HG02973 (cell line): ENCODE measurements around the gene GMIP.

Source experiments
- ATAC-seq: cut with Tn5 transposase; IDR thresholded peaks from one replicate; pipeline ENCODE4 v1.9.1; 2021; ENCODE audit warnings: moderate library complexity; ENCODE audit not compliant: unreplicated experiment

The GMIP gene

GRCh38 chr19:19661141-19661674 lies 17.8 kb upstream of the GMIP start:
- no peak for ATAC-seq

DNA sequence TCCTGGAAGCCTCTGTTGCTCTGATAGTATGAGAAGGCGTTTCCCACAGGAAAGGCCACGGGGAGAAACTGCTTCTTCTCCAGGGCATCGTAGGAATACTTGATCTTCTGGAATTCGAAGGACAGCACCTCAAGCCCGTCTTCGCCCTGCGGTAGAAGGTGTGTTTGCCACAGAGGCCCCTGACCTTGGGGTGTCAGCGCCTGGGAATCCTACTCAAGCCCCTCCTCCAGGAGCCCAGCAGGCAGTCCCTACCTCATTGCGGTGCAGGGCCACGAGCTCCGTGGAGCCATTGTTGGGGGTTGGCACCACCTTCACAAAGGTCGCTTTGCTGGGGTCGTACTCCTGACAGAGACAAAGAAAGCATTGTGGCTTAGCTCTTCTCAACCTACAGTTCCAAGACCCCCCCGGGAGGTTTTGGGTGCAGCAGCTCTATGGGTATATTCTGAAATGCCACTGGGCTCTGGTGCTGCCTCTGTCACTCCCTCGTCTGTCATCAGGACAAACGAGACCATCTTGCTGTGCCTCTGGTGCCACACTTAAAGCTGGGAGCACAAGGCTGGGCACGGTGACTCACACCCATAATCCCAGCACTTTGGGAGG lies 16.3 kb upstream of the GMIP start:
- no peak for ATAC-seq

- no peak for ATAC-seq
These were observed 13.9 kb upstream of the GMIP start for GRCh38 chr19:19657397-19657783.

GRCh38 chr19:19656451-19657396 lies 13.3 kb upstream of the GMIP start:
- ATAC-seq: no peak

DNA sequence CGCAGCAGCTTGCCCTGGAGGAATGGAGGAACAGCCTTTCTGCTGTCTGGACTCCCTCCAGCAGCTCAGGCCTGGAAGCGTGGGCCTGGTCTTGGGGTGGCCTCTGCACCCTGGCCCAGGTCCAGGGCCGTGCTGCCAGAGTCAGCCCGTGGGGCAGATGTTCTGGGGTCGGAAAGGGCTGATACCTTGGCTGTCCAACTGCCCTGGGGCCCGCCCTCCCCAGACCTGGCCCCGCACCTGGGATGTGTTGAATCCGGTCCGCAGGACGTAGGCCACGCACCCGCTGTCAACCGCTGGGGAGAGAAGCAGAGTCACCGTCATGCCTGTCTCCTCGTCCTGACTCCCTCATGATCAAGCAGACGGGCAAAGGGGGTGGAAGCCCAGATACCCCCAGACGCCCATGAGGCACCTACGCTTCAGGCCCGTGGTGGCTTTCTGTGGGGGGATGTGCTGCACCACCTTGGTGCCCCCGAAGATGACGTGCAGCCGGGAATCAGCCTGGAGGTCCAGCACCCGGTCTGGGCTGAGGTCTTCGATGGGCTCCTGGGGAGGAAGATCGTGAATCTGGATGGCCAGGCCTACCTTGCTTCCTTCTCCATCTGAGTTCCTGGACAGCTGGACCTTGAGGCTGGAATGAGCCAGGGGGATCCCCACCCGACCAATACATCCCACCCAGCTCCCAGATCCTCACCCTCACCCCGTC lies 12.3 kb upstream of the GMIP start:
- ATAC-seq: no peak

GRCh38 chr19:19655051-19655594 lies 11.7 kb upstream of the GMIP start:
- no peak for ATAC-seq

DNA sequence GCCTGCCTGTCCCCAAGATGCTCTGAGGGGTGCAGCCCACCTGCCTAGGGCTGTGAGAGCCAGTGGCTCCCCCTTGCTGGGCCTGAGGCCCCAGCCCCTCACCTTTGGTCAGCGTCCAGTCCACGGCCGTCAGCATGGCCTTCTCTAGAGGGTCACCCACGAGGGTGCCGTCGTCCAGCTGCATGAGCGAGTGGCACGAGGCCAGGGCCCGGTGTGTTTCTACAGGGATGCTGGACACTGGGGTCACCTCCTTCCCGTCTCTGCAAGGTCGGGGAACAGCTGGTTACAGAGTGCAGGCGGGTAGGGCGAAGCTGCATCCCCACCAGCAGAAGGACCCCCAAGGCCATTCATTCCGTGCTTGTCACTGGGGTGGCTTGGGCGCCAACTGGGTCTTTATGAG lies 11.0 kb upstream of the GMIP start:
- ATAC-seq: no peak

DNA sequence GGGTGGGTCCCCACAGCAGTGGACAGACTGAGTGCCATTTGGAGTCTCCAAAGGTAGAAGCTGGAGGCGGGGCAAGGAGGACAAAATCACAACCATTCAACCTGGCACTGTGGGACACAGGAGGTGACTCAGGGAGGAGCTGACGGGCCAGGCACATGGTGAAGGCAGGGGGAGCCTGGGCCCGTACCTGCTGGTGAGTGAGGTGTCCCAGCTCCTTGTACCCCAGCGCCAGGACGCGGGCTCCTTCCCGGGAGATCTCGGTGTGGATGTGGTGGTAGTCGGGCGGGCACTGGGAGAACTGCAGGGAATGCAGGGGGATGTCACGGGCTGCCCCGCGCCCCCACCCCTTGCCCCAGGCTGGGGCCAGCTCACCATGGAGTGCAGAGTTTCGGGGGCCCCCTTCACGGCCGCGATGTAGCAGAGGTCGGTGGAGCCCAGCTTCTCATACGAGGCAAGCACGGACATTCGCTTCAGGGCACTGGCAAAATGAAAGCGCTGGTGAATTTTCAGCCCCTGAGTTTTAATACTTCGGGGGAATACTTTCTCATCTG lies 10.2 kb upstream of the GMIP start:
- no peak for ATAC-seq

- ATAC-seq: no peak
These were observed 9.2 kb upstream of the GMIP start for GRCh38 chr19:19652482-19653295.

GRCh38 chr19:19651076-19651475 lies 7.6 kb upstream of the GMIP start:
- ATAC-seq: no peak

- ATAC-seq: no peak
These were observed 6.9 kb upstream of the GMIP start for GRCh38 chr19:19650331-19650730.

- no peak for ATAC-seq
These were observed 6.1 kb upstream of the GMIP start for GRCh38 chr19:19649580-19649995.

DNA sequence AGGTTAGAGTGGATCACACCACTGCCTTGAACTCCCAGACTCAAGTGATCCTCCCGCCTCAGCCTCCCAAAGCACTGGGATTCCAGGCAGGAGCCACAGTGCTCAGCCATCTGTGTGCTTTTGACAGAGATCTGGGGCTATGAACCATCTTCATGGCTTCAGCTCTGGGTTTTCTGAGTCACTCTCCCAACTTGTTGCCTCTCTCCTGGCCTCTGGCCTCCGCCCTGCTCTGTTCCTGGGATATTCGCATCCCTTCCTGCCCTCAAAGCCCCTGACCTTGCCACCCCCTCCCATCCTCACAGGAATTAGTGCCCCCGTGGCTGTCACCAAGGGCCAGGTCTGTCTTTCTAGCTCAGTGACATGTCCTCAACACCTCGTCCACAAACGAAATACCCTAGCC lies 5.7 kb upstream of the GMIP start:
- ATAC-seq: no peak

DNA sequence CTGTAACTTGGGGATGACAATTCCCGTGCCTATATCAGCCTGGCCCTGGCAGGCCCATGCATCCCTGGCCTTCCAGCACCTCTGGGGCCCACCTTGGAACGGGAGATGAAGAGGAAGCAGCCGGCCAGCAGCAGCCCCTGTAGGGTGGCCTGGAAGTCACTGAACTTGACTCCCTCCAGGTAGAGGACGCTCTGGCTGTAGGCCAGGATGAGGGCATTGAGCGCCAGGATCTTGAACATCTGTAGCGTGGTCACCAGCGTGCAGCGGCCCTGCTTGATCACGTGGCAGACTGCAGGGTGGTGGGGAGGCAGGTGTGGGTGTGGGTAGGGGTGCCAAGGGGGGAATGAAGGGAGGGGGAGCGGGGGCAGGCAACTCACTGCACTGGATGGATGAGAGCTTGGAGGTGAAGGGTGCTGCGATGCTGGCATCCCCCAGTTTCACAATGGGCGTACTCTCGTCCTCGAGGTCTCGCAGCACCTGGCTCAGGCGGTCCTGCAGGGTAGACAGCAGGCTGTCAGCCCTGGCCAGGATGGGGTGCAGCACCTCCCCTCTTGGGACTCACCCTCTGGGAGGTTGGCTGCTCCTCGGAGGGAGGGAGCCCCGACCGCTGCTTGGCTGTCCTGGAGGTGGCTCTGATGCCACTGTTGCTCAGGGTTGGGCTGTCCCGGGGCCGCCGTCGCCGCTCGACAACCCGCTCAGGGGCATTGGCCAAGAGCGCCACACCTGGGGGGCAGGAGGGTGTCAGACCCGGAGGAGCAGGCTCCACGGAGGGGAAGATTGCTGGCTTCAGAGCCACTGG lies 3.8 kb upstream of the GMIP start:
- ATAC-seq: no peak

DNA sequence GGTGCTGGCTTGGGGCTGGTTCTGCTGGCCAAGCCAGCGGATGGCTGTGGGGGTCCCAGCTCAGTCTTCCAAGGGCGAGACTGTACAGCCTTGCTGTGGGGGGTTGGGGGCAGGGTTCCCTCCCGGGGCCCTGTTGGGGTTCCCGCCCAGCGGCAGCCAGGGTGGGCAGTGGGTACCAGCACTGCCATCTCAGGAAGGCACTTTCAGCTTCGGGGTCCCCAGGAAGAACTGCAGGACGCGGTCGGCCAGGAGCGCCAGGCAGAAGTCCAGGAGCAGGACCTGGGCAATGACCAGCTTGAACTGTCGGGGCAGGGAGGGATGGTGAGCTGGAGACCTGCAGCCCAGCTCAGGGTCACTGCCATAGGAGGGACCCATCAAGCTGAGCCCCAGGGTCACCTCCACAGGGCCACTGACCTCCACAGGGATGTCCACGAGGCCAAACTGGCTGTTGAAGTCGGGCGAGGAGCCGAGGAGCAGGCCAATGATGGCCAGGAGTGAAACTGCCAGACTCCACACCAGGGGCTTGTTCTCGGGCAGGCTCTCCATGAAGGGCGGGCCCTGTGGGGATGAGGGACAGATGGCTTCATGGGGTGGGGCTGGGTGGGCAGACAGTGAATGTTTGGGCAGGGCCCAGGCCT lies 1.9 kb upstream of the GMIP start:
- ATAC-seq: no peak

GRCh38 chr19:19644054-19644388 lies 564 bp upstream of the GMIP start:
- ATAC-seq: no peak

DNA sequence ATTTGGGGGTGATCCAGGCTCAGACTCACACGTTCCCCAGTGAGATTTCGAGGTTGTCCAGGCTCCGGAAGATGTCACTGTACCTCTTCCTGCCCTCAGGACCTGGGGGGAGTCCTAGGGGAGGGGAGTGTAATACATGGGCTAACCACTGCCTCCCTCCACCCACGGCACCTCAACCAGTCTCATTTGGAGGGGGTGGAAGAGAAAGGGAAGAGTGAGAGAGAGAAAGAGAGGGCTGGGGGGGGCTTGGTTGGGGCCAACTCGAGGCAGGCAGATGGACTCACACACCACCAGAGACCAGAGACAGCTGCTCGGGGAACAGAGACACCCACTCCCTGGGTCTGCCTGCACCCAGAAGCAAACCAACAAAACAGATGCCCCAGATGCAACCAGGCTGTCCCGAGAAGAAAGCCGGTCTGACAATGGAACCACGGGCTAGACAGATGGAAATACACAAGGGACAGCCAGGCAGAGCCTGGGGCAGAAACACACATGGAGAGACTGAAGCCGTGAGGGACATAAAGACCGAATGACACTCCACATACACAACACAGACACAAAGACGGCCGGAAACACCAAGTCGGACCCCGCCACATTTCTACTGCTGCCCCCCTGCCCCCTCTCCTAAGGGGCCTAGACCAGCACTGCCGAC lies 825 bp downstream of the GMIP start:
- peak; percentile 21 for ATAC-seq

GRCh38 chr19:19637523-19638251 lies 5.8 kb downstream of the GMIP start:
- ATAC-seq: no peak
